HL-60 (cell line): ENCODE results near the gene C4orf17.

Experiments used
- DNase-seq, 2 experiments: peaks; one replicate each; pipeline ENCODE4 v3.0.0-alpha.2; 2010 to 2020; ENCODE audit warnings: low read depth in 1 of 2, low spot score in 1 of 2
- H3K27ac ChIP-seq: fragments of 250-450 bp; sonication (Bioruptor Pico); replicated peaks from 2 replicates; pipeline ENCODE4 v1.5.1; 2020; ENCODE audit warnings: mild to moderate bottlenecking, moderate library complexity
- H3K27me3 ChIP-seq: fragments of 250-450 bp; sonication (Bioruptor Pico); 2 replicates; pipeline ENCODE4 v1.5.1; 2021; ENCODE audit warnings: mild to moderate bottlenecking, moderate library complexity; ENCODE audit not compliant: insufficient read depth, poor library complexity, severe bottlenecking
- H3K4me3 ChIP-seq: replicated peaks from 2 replicates; pipeline ENCODE4 v1.5.1; 2011; ENCODE audit warnings: mild to moderate bottlenecking, control low read depth, low read length; ENCODE audit not compliant: insufficient read depth
- GABPA ChIP-seq: IDR thresholded peaks from 2 replicates; pipeline ENCODE4 v1.6.1; 2012; ENCODE audit warnings: low read depth
- POLR2AphosphoS5 ChIP-seq: IDR thresholded peaks from 2 replicates; pipeline ENCODE4 v1.6.1; 2012; ENCODE audit warnings: low read depth
- SPI1 ChIP-seq: IDR thresholded peaks from 2 replicates; pipeline ENCODE4 v1.6.1; 2012; ENCODE audit warnings: low read depth, mild to moderate bottlenecking, borderline replicate concordance
- TF ChIP-seq, protein P1 (sequence below): IDR thresholded peaks from one replicate; pipeline ENCODE4 v1.5.1; 2011; ENCODE audit warnings: low read length, control low read depth, inconsistent platforms; ENCODE audit not compliant: insufficient read depth
- TF ChIP-seq, protein P2 (sequence below): IDR thresholded peaks from 2 replicates; pipeline ENCODE4 v1.6.1; 2012; ENCODE audit warnings: low read depth; ENCODE audit not compliant: insufficient replicate concordance

C4orf17 gene

DNA sequence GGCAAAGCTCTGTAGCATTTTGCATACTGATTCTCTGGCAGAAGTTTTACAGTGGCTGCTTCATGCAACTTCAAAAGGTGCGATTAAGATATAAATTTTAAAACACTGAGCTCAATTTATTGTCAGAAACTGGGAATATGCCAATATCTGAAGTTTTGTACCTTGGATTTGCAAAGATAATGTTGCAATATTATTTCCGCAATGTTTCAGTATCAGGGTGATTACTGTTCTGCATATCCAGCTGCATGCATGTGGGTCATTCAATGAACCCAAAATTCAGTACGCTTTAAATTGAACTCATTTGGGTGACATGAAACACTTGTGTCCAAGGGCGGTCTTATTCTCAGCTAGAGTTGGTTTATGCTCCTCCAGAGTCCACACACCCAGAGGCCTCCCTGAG is 26.9 kb downstream of the C4orf17 start:
- H3K4me3 ChIP-seq = no peak overlapping the region
- H3K27ac ChIP-seq = no peak overlapping the region
- no peaks in the 10 kb centered on the region for H3K27me3 ChIP-seq
- DNase-seq = no peak
- TF ChIP-seq POLR2AphosphoS5 (no peak), GABPA (no peak), SPI1 (no peak)
- TF ChIP-seq, protein P1, sequence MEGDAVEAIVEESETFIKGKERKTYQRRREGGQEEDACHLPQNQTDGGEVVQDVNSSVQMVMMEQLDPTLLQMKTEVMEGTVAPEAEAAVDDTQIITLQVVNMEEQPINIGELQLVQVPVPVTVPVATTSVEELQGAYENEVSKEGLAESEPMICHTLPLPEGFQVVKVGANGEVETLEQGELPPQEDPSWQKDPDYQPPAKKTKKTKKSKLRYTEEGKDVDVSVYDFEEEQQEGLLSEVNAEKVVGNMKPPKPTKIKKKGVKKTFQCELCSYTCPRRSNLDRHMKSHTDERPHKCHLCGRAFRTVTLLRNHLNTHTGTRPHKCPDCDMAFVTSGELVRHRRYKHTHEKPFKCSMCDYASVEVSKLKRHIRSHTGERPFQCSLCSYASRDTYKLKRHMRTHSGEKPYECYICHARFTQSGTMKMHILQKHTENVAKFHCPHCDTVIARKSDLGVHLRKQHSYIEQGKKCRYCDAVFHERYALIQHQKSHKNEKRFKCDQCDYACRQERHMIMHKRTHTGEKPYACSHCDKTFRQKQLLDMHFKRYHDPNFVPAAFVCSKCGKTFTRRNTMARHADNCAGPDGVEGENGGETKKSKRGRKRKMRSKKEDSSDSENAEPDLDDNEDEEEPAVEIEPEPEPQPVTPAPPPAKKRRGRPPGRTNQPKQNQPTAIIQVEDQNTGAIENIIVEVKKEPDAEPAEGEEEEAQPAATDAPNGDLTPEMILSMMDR = no peak
- TF ChIP-seq, protein P2, sequence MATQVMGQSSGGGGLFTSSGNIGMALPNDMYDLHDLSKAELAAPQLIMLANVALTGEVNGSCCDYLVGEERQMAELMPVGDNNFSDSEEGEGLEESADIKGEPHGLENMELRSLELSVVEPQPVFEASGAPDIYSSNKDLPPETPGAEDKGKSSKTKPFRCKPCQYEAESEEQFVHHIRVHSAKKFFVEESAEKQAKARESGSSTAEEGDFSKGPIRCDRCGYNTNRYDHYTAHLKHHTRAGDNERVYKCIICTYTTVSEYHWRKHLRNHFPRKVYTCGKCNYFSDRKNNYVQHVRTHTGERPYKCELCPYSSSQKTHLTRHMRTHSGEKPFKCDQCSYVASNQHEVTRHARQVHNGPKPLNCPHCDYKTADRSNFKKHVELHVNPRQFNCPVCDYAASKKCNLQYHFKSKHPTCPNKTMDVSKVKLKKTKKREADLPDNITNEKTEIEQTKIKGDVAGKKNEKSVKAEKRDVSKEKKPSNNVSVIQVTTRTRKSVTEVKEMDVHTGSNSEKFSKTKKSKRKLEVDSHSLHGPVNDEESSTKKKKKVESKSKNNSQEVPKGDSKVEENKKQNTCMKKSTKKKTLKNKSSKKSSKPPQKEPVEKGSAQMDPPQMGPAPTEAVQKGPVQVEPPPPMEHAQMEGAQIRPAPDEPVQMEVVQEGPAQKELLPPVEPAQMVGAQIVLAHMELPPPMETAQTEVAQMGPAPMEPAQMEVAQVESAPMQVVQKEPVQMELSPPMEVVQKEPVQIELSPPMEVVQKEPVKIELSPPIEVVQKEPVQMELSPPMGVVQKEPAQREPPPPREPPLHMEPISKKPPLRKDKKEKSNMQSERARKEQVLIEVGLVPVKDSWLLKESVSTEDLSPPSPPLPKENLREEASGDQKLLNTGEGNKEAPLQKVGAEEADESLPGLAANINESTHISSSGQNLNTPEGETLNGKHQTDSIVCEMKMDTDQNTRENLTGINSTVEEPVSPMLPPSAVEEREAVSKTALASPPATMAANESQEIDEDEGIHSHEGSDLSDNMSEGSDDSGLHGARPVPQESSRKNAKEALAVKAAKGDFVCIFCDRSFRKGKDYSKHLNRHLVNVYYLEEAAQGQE = no peak

DNA sequence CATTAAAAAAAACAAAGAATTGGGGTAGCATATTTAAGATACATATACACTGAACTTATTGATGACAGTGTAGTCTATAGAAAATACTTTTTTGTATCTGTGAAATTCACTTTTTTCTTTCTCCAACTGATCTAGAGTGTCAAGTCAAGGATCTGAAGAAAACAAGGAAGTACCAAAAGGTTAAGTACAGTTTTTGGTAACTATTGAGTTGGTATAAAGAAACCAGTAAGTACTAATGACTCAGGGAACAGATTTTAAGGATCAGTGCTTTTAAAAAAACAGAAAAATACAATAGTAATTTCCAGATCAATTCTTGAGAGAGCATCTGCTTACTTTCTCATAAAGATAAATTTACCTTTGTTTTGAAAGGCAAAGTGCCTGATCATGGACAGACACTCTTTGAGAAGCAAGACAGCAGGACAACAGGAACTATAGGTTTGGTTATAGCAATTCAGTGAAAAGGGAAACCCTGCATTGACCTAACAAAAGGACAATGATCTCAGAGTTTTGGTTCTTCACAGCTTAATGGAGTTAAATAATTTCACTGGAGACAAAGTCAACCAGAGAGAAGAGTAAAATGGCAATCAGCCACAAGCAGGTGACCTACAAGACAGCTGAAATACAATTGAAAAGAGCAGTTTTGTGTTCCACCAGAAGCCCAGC is 29.6 kb downstream of the C4orf17 start:
- TF ChIP-seq, protein P1 = no peak
- TF ChIP-seq POLR2AphosphoS5 (no peak), SPI1 (no peak), GABPA (no peak)
- TF ChIP-seq, protein P2 = no peak
- Histone ChIP-seq H3K27ac (no peak overlapping the region), H3K4me3 (no peak overlapping the region), H3K27me3 (no peaks in the 10 kb centered on the region)
- DNase-seq = no peak

DNA sequence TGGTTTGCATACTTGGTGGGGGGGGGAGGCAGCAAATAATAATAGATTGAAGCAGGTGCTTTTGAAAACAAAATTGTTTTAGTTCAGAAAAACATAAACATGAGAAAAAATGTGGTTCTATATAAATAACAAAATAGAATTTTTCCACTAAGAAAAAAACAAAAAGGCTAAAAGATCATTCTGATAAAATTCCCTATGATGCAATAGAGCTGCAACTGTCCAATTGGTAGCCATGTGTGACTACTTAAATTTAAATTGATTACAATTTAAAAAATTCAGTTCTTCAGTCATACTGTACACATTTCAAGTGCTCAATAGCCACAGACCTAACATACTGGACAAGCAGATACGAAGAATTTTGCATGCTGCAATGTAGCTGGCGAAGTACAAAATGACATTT is 42.1 kb downstream of the C4orf17 start:
- Histone ChIP-seq H3K4me3 (no peak overlapping the region), H3K27me3 (no peaks in the 10 kb centered on the region), H3K27ac (no peak overlapping the region)
- TF ChIP-seq POLR2AphosphoS5 = no peak
- TF ChIP-seq, protein P2 = no peak
- DNase-seq = no peak
